Astrocyte of the spinal cord (primary cell): Measurements from ENCODE around the gene SEL1L3.
A peak's percentile ranks its signal among the peaks of the same experiment; 100 is the strongest.

Source experiments
- DNase-seq: peaks from one replicate; pipeline ENCODE4 v3.0.0; 2011; ENCODE audit warnings: low read depth, low spot score
- H3K4me3 ChIP-seq: 2 replicates; pipeline ENCODE4 v1.5.1; 2011; ENCODE audit warnings: low read depth, mild to moderate bottlenecking, low read length, moderate library complexity
- CTCF ChIP-seq: IDR thresholded peaks from 2 replicates; pipeline ENCODE4 v1.5.1; 2012; ENCODE audit warnings: low read depth, mild to moderate bottlenecking, low read length, inconsistent platforms
- in situ Hi-C: cut with HindIII; loops from 2 replicates; pipeline ENCODE4 v1.10.0; 2017; ENCODE audit warnings: low sequenced_read_pairs

The SEL1L3 gene

GRCh38 chr4:25889589-25890503, 27.1 kb upstream of the SEL1L3 start:
- no peak for TF ChIP-seq CTCF
- in situ Hi-C loops: no loop called here
- DNase-seq: no peak
- H3K4me3 ChIP-seq: no peak overlapping the region

- no peak overlapping the region for H3K4me3 ChIP-seq
- TF ChIP-seq CTCF: no peak
- in situ Hi-C loops: no loop called here
- DNase-seq: peak; percentile 22
Measured at GRCh38 chr4:25888781-25889180, 26.0 kb upstream of the SEL1L3 start.

- H3K4me3 ChIP-seq: no peak overlapping the region
- DNase-seq: peak; percentile 57
- TF ChIP-seq CTCF: no peak
- in situ Hi-C loops: no loop called here
Measured at GRCh38 chr4:25884031-25884782, 21.4 kb upstream of the SEL1L3 start.

- TF ChIP-seq CTCF: no peak
- H3K4me3 ChIP-seq: no peak overlapping the region
- no peak for DNase-seq
- in situ Hi-C loops: no loop called here
Measured at GRCh38 chr4:25883565-25883964, 20.8 kb upstream of the SEL1L3 start.

- no peak for TF ChIP-seq CTCF
- no peak overlapping the region for H3K4me3 ChIP-seq
- DNase-seq: no peak
- in situ Hi-C loops: no loop called here
Measured at GRCh38 chr4:25882226-25882625, 19.4 kb upstream of the SEL1L3 start.

- no peak overlapping the region for H3K4me3 ChIP-seq
- TF ChIP-seq CTCF: no peak
- in situ Hi-C loops: no loop called here
- DNase-seq: no peak
Measured at GRCh38 chr4:25881193-25881592, 18.4 kb upstream of the SEL1L3 start.
